Measurements from ENCODE around the gene EIF2B2.

GRCh38 chr14:74955229-74956026 is 47.3 kb upstream of the EIF2B2 start, which contains the start of gene PGF:
- TF ChIP-seq SUZ12 (IDR thresholded peaks at IDR 0.05; ENCODE audit: extremely low read depth, insufficient read depth, insufficient read length) (no peak), ZNF274 (IDR thresholded peaks at IDR 0.05; ENCODE audit: low read depth, low read length) (no peak)

Data from NT2/D1 (cell line).